GM04503 (cell line): ENCODE measurements around the gene PROM1.
A peak's percentile ranks its signal among the peaks of the same experiment; 100 is the strongest.

ENCODE experiments used
- DNase-seq: peaks from one replicate; pipeline ENCODE4 v3.0.0-alpha.2; 2012; ENCODE audit warnings: low read depth

Gene PROM1

GRCh38 chr4:15944895-15945294, 138.9 kb downstream of the PROM1 start:
- DNase-seq = no peak

DNA sequence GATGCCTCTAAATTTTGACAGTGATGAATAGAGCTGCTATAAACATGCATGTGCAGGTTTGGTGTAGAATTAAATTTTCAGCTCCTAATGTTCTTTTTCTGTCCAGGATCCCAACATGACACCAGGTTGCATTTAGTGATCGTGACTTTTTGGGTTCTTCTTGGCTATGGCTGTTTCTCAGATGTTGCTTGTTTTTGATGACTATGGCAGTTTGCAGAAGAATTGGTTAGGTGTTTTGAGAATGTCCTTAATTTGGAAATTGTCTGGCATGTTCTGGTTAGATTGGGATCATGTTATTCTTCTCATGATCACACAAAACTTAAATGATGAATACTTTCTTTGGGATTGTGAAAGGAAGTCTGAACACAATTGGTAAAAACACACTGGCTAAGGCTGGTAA, 141.5 kb downstream of the PROM1 start:
- no peak for DNase-seq

DNA sequence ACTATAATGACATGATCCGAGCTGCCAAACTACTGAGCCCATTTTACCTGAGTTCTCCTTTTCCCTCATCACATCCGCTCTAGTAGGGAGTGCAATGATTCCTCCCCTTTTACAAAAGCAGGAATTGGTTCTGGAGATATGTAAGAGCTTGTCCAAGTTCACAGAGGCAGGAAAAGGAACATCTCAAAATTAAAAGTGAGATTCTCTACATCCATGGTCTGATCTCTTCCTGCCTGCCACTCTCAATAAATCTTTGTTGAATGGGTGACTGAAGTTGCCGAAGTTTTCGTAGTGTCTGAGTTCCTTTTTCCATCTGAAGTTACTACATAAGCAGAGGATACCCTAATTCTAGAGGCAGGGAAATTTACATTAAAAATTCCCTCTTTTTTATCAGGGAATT, 145.2 kb downstream of the PROM1 start, which contains the start of gene FGFBP1:
FGFBP1 (minus strand) TSS at position 101 of the 400 bp plus-strand sequence. CDS start 2,108 bp downstream, outside the sequence.
- no peak for DNase-seq

GRCh38 chr4:15938182-15938581, 145.6 kb downstream of the PROM1 start:
- DNase-seq = no peak

DNA sequence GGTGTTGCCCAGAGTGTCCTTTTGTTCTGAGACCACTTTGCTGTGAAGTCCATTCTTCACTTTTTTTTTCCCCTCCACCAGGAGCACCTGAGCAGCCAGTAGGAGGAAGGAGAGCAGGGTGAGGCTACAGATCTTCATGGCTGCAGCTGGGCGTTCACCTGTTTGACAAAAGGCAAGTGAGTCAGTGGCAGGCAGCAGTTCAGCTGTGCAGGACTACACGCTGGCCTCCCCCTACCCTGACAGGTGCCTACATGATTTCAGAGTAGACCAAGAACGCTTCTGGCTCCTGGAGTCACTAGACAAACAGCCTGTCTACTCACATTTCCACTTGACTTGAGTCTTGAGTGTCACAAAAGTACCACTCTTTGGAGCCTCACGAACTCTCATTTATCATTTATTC, 147.3 kb downstream of the PROM1 start:
- DNase-seq = no peak

DNA sequence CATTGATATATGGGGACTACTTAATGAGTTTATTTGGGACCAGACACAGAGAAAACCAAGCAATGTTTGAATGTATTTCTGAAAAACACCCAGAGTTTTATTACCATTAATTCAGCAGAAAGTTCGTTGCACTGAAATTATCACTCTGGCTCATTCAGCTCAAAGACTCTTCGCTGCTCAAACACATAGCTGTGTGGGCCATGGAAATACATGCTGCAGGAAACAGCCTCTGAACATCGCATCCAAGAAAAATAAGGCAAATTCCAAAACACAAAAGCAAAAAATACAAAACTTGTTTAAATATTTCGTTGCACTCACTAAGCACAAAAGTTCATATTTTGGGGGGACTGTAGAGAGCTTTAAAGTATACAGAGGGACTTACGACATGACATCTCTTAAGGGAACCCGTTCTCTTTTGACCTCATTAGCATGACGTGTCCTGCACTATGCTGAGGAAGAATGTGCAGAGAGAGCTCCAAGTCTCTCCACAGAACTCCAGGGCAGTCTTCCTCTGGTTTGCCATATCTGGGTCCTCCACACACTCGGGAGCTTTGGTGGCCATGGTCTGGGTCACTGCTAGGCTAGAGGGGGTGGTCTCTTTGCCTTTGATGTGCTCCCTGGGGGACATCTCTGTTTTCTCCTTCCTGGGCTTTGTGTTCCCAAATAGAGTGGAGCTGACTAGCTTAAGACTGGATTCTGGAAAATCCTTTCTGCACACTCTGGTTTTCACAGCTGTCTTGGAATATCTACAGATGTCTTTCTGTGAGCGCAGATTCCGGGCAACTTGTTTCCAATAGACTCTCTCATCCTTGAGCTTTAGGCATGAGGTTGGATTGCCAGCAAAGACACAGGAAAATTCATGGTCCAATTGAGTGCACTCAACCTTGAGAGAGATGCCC, 148.1 kb downstream of the PROM1 start:
- no peak for DNase-seq

DNA sequence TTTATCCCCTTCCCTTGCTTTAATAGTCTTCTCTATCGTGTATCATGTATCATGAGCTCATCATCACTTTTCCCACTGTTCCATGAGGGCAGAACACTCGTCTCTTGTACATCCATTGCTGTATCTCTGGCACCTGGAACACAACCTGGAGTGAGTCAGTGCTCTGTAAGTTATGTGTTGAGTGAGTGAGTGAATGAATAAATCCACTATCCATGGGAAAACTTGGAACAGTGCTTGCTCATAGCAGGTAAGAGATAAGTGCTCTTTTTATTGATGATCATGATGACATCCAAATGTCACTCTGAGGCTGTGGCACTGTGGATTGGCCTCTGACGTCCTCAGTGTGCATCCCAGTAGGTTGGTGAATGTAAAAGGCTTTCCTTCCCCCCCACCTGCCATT, 149.6 kb downstream of the PROM1 start:
- no peak for DNase-seq

DNA sequence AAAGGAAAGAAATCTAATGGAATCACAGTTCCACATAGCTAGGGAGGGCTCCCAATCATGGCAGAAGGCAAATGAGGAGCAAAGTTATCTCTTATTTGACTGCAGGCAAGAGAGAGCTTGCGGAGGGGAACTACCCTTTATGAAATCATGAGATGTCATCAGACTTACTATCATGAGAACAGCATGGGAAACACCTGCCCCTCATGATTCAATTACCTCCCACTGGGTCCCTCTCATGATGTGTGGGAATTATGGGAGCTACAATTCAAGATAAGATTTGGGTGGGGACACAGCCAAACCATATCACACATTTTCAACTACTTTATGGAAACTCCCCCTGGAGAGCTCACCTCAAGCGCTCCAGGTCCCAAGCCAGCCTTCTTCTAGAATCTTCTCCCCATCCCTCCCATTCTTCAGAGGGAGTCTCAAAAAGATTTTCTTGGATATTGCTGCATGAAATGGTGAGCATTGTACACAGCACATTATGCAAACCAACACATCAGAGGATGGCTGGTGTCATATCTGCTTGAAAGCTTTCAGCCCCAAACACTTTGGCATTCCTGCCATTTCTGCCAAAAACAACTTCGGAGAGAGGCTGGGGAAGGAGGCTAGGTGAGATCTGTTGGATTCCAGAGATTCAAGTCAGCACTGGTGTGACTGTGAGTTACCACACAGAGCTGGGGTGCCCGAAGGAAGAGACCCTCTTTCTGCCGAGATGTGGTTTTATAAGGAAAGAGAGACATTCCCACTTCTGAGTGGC, 152.2 kb downstream of the PROM1 start:
- no peak for DNase-seq

DNA sequence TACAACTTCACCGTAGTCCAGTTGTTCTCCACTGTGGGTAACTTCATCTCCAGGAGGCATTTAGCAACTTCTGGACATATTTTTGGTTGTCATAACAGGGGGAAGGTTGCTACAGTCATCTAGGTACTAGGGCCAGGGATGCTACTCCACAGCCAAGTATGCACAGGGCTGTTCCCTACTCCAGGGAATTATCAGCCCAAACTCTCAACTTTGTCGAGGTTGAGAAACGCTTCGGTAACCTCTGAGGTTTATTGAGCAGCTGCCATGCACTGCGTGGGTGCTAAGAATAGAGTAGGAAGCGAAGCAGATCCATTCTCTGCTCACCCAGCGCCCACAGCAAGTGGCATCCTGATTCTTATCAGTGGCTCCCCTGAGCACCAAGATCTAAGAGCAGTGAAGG, 153.5 kb downstream of the PROM1 start:
- DNase-seq = no peak

- no peak for DNase-seq
Measured at GRCh38 chr4:15929540-15929939, 154.3 kb downstream of the PROM1 start.

DNA sequence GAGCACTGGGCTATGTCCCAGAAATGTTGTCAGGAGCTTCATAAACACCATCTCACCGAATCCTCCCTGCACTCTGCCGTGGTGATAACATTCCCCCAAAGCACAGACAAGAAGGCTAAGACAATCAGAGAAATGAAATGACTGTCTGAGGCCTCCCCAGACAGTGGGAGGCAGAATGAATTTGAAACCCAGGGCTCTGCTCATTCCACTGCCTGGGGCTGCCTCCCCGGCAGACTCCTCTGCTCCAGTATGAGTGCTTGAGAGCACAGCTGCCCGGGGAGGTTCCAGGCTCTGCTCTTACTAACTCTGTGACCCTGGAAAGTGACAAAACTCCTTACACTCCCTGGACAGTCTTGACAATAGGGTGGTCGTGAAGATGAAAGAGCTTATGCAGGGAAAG, 154.9 kb downstream of the PROM1 start:
- DNase-seq = no peak

DNA sequence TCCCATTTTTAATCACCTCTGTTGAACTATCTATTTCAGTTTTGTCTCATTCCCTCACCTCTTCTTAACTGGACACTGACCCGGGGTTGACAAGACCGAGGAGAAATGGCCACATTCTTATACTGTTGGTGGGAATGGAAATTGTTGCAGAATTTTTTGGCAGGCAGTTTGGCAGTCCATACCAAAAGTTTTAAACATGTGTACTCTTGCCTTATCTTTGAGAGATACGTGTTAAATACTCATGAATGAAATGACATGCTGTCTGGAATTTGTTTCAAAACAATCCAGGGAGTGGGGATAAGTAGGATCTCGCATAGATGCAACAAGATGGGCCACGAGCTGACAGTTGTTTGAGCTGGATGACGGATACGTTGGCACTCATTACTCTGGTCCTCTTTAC, 157.3 kb downstream of the PROM1 start:
- no peak for DNase-seq

DNA sequence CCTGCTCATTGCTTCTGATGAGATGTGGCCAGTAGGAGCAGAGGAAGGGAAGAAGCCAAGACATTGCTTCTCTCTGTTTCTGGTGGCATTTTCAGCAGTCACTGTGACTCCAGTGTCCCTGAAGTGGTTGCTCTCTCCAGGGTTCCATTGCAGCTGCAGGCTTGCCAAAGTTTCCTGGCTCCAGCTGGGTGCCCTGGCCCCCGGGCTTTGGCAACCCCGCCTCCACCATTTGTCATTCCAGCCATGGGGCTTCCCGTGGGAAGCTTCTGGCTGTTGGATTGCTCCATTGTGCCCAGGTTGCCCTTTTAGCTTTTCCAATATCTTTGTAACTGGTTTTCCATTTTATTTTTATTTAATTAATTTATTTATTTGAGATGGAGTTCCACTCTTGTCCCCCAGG, 158.0 kb downstream of the PROM1 start:
- no peak for DNase-seq

DNA sequence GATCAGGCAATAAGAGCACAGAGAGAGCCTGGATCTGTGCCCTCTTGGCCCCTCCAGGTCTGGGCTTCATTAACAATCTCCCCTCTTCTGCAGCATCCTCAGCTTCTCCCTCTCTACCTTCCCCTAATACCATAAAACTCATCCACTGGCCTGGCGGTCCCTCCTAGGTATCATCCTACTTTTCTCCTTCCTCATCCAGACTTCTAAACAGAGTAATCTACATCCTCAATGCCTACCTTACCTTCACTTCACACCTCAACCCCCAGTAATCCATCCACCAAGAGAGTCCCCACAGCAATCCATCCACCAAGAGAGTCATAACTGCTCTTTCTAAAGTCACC, 162.3 kb downstream of the PROM1 start:
- DNase-seq = no peak

- DNase-seq = peak; percentile 90
Measured at GRCh38 chr4:15920723-15921591, 162.9 kb downstream of the PROM1 start.

GRCh38 chr4:15918484-15919129, 165.2 kb downstream of the PROM1 start:
- DNase-seq = no peak
